HepG2 (cell line): Measurements from ENCODE around the gene CLPTM1L. TPM values are rescaled to one million over a fixed set of nuclear protein-coding genes. Genes with fewer than 3 reads are reported as not detected.

Source experiments
- ATAC-seq: fragments of 200-7000 bp; cut with Tn5 transposase; 3 replicates; pipeline ENCODE4 v1.9.1; 2020; ENCODE audit warnings: mild to moderate bottlenecking, moderate library complexity
- BruUV-seq: library from RNA; stranded (reverse); fragments of 400-500 nt; replicated peaks from 2 replicates; lab custom pipeline; 2021; lab: Mats Ljungman, UMichigan
- CTCF ChIA-PET: fragments of 300-600 bp; formaldehyde crosslinking; extraction: SDS; loops from one replicate; lab custom pipeline; 2021; ENCODE audit warnings: low total read pairs, inconsistent platforms, low intra/inter-chr PET ratio; lab: Yijun Ruan, JAX
- POLR2A ChIA-PET: fragments of 350-600 bp; sonication (Branson Sonifier 250); formaldehyde crosslinking; loops from one replicate; lab custom pipeline; 2020; ENCODE audit warnings: antibody characterized with exemption, inconsistent platforms; lab: Yijun Ruan, JAX
- DNase-seq: peaks from one replicate; pipeline ENCODE4 v3.0.0-alpha.2; 2015; ENCODE audit warnings: low spot score
- FAIRE-seq: peaks from 3 replicates; lab custom pipeline; 2011; peaks lifted over from hg19 to GRCh38; lab: Jason Lieb, UNC
- H2AFZ ChIP-seq: one replicate; pipeline ENCODE4 v1.6.1; 2011; ENCODE audit warnings: low read length, inconsistent platforms
- H3K27ac ChIP-seq: fragments of 300-600 bp; 3 replicates; pipeline ENCODE4 v1.8.0; 2011; ENCODE audit warnings: mixed run types, mild to moderate bottlenecking, mixed read lengths, low read length, inconsistent platforms; ENCODE audit not compliant: insufficient read depth; ENCODE audit errors: extremely low read length
- H3K27me3 ChIP-seq, 2 experiments: fragments of 200-600 bp in 1 of 2; 2 replicates in 1 of 2; 3 replicates in 1 of 2; pipeline versions ENCODE4 v1.6.0 to v1.8.0; 2011; ENCODE audit warnings: low read length in 2 of 2, mild to moderate bottlenecking in 2 of 2, moderate library complexity in 2 of 2, inconsistent platforms in 1 of 2; ENCODE audit not compliant: insufficient read depth in 2 of 2, control insufficient read depth in 1 of 2
- H3K36me3 ChIP-seq, 2 experiments: fragments of 200-600 bp in 1 of 2; replicated peaks in 1 of 2; 2 replicates in 1 of 2; 3 replicates in 1 of 2; pipeline versions ENCODE4 v1.5.1 to v1.8.0; 2011; ENCODE audit warnings: low read length in 2 of 2, inconsistent platforms in 1 of 2; ENCODE audit not compliant: insufficient read depth in 2 of 2, control insufficient read depth in 1 of 2
- H3K4me1 ChIP-seq: 2 replicates; pipeline ENCODE4 v1.5.1; 2012; ENCODE audit warnings: low read length, inconsistent platforms; ENCODE audit not compliant: insufficient read depth
- H3K4me2 ChIP-seq: 2 replicates; pipeline ENCODE4 v1.6.0; 2011; ENCODE audit warnings: low read depth, low read length, inconsistent platforms
- H3K4me3 ChIP-seq, 3 experiments: fragments of 200-600 bp in 1 of 3; sonication (generic), shearing (Covaris generic) in 1 of 3; replicated peaks in 1 of 3; 2 replicates each; pipeline ENCODE4 v1.5.1; 2011 to 2016; ENCODE audit warnings: low read length in 3 of 3, inconsistent platforms in 2 of 3, low read depth in 2 of 3, mild to moderate bottlenecking in 2 of 3, control low read depth in 1 of 3, mixed read lengths in 1 of 3; ENCODE audit not compliant: insufficient read depth in 1 of 3
- H3K79me2 ChIP-seq: one replicate; pipeline ENCODE4 v1.6.1; 2011; ENCODE audit warnings: low read length, inconsistent platforms; ENCODE audit not compliant: insufficient read depth
- H3K9ac ChIP-seq: 2 replicates; pipeline ENCODE4 v1.6.0; 2011; ENCODE audit warnings: mild to moderate bottlenecking, low read depth, low read length, inconsistent platforms; ENCODE audit not compliant: insufficient read depth
- H3K9me3 ChIP-seq: 2 replicates; pipeline ENCODE4 v1.5.1; 2012; ENCODE audit warnings: mild to moderate bottlenecking, low read length
- H4K20me1 ChIP-seq: 2 replicates; pipeline ENCODE4 v1.6.0; 2011; ENCODE audit warnings: inconsistent platforms, mild to moderate bottlenecking, low read length, moderate library complexity; ENCODE audit not compliant: insufficient read depth
- ARNT2 ChIP-seq: sonication (generic); formaldehyde crosslinking; IDR thresholded peaks from 2 replicates; pipeline ENCODE4 v1.8.0; 2022; ENCODE audit warnings: mild to moderate bottlenecking, low read depth, missing genetic modification reagents, moderate library complexity
- DMAP1 ChIP-seq: IDR thresholded peaks from 2 replicates; pipeline ENCODE4 v1.6.1; 2016
- ELF1 ChIP-seq: sonication (generic); formaldehyde crosslinking; IDR thresholded peaks from 2 replicates; pipeline ENCODE4 v1.4.0; 2020; ENCODE audit warnings: missing genetic modification reagents
- FOXM1 ChIP-seq: sonication (generic); formaldehyde crosslinking; IDR thresholded peaks from 2 replicates; pipeline ENCODE4 v1.5.0; 2020; ENCODE audit warnings: missing genetic modification reagents
- LRRFIP1 ChIP-seq: sonication (generic); formaldehyde crosslinking; conservative IDR thresholded peaks from 2 replicates; pipeline ENCODE4 v1.4.0; 2020; ENCODE audit warnings: missing genetic modification reagents
- RFXAP ChIP-seq: sonication (generic); formaldehyde crosslinking; IDR thresholded peaks from 2 replicates; pipeline ENCODE4 v1.4.0; 2020; ENCODE audit warnings: missing genetic modification reagents, borderline replicate concordance
- ZFP90 ChIP-seq: sonication (generic); formaldehyde crosslinking; IDR thresholded peaks from 2 replicates; pipeline ENCODE4 v1.8.0; 2022; ENCODE audit warnings: missing genetic modification reagents, mild to moderate bottlenecking, inconsistent platforms, borderline replicate concordance
- ZKSCAN8 ChIP-seq: IDR thresholded peaks from 2 replicates; pipeline ENCODE4 v1.6.1; 2016; ENCODE audit warnings: borderline replicate concordance, missing genetic modification reagents, missing compliant biosample characterization
- ZNF230 ChIP-seq: sonication (generic); formaldehyde crosslinking; IDR thresholded peaks from 2 replicates; pipeline ENCODE4 v1.4.0; 2020; ENCODE audit warnings: mild to moderate bottlenecking, missing genetic modification reagents
- WGBS: methylation state at CpG from one replicate; pipeline ENCODE4 v1.1.6; 2017; ENCODE audit warnings: low lambda C conversion rate; 5-methylcytosine and 5-hydroxymethylcytosine counted together
- in situ Hi-C: cut with HindIII; loops from 2 replicates; pipeline ENCODE4 v1.10.0; 2017; ENCODE audit warnings: low pct_unique_long_range_greater_than_20kb; ENCODE audit not compliant: extremely low pct_ligation_motif_present
- intact Hi-C: fragments of 100-400 bp; cut with micrococcal nuclease; formaldehyde crosslinking; loops from one replicate; pipeline ENCODE4 v1.10.0; 2022; ENCODE audit not compliant: unreplicated experiment
- polyA plus RNA-seq, 8 experiments: library from polyadenylated mRNA; depleted of rRNA in 3 of 8; stranded (reverse) in 7 of 8; unstranded in 1 of 8; fragments of >200 nt; fragmentation: Illumina TruSeq in 4 of 8; extraction: Trizol in 4 of 8; gene quantifications; 2 replicates each; pipeline versions ENCODE4 v1.2.1 to v1.2.3, GENCODE V29; 2011 to 2016; ENCODE audit warnings: low read depth in 4 of 8, missing spikeins in 1 of 8, mixed read lengths in 1 of 8; ENCODE audit not compliant: insufficient read depth in 1 of 8
- total RNA-seq, 5 experiments: library from RNA; depleted of rRNA; stranded (reverse); fragments of >200 nt; fragmentation: Illumina TruSeq; extraction: Trizol; gene quantifications; 2 replicates each; pipeline ENCODE4 v1.2.3, GENCODE V29; 2016; ENCODE audit warnings: low read depth in 1 of 5
- TF ChIP-seq, protein P1 (sequence below): sonication (generic); formaldehyde crosslinking; IDR thresholded peaks from 2 replicates; pipeline ENCODE4 v1.5.0; 2020; ENCODE audit warnings: mild to moderate bottlenecking, missing genetic modification reagents
- TF ChIP-seq, protein P2 (sequence below): sonication (generic); formaldehyde crosslinking; IDR thresholded peaks from 2 replicates; pipeline ENCODE4 v1.9.0; 2021; ENCODE audit warnings: missing genetic modification reagents, borderline replicate concordance

The CLPTM1L gene
- total and polyA plus RNA-seq, 2 of the 13 experiments (the other 11 are each of a cell fraction or from before 2014, with no cell fraction given) = 80.3 to 124 TPM

DNA sequence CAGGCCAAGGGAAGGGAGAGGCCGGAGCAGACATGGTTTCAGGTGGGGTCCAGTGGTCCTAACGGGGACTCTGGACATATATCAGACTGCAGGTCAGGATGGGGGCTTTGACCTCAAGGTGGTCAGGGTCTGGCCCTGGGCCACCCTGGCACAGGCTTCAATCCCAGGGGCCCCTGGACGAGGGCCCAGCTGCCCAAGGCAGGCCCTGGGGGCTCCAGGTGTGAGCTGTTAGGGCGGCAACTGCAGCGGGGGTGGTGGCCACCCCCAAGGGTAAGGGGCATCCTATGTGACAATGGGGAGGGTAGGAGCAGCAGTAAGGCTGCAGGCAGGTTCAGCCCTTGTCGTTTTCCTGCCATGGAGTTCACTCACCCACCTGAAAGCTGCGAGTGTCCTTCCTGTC, 45.4 kb upstream of the CLPTM1L start:
- DNase-seq (no peak), ATAC-seq (no peak), FAIRE-seq (no peak)
- POLR2A ChIA-PET = no interaction called here
- WGBS = 12% methylated on average over 4 of the region's 7 CpGs
- H3K4me2 ChIP-seq = no peak overlapping the region
- H3K4me3 ChIP-seq = no peak overlapping the region
- no peak overlapping the region for H3K9ac ChIP-seq
- H3K79me2 ChIP-seq = no peaks in the 10 kb centered on the region
- H3K9me3 ChIP-seq = no peaks in the 10 kb centered on the region
- in situ Hi-C loops (no loop called here), intact Hi-C loops (no loop called here)
- TF ChIP-seq ELF1 (CRISPR knock-in tag) (no peak), ARNT2 (CRISPR knock-in tag) (no peak), FOXM1 (CRISPR knock-in tag) (no peak), DMAP1 (CRISPR knock-in tag) (no peak), LRRFIP1 (CRISPR knock-in tag) (no peak), ZNF230 (CRISPR knock-in tag) (no peak), RFXAP (CRISPR knock-in tag) (no peak), ZKSCAN8 (CRISPR knock-in tag) (no peak), ZFP90 (no peak)
- TF ChIP-seq, protein P1, sequence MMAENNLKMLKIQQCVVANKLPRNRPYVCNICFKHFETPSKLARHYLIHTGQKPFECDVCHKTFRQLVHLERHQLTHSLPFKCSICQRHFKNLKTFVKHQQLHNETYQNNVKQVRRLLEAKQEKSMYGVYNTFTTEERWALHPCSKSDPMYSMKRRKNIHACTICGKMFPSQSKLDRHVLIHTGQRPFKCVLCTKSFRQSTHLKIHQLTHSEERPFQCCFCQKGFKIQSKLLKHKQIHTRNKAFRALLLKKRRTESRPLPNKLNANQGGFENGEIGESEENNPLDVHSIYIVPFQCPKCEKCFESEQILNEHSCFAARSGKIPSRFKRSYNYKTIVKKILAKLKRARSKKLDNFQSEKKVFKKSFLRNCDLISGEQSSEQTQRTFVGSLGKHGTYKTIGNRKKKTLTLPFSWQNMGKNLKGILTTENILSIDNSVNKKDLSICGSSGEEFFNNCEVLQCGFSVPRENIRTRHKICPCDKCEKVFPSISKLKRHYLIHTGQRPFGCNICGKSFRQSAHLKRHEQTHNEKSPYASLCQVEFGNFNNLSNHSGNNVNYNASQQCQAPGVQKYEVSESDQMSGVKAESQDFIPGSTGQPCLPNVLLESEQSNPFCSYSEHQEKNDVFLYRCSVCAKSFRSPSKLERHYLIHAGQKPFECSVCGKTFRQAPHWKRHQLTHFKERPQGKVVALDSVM (CRISPR knock-in tag) = no peak
- TF ChIP-seq, protein P2, sequence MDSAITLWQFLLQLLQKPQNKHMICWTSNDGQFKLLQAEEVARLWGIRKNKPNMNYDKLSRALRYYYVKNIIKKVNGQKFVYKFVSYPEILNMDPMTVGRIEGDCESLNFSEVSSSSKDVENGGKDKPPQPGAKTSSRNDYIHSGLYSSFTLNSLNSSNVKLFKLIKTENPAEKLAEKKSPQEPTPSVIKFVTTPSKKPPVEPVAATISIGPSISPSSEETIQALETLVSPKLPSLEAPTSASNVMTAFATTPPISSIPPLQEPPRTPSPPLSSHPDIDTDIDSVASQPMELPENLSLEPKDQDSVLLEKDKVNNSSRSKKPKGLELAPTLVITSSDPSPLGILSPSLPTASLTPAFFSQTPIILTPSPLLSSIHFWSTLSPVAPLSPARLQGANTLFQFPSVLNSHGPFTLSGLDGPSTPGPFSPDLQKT (CRISPR knock-in tag) = no peak
- H3K4me1 ChIP-seq = peaks cover 4% of the 10 kb centered on the region; the same call in 1 of the 2 replicates
- no peak overlapping the region for H2AFZ ChIP-seq
- CTCF ChIA-PET = no interaction called here
- H3K27ac ChIP-seq = no peak overlapping the region
- H3K27me3 ChIP-seq = peaks cover 25 to 87% of the 10 kb centered on the region in 2 experiments
- BruUV-seq = no TSS peak
- no peaks in the 10 kb centered on the region for H3K36me3 ChIP-seq
- no peaks in the 10 kb centered on the region for H4K20me1 ChIP-seq
